A549 (cell line): Measurements from ENCODE around the gene LRIG2. TPM values are rescaled to one million over a fixed set of nuclear protein-coding genes. Genes with fewer than 3 reads are reported as not detected.
"Not testable (repeated sequence)": the region's sequence is repeated elsewhere in the genome, so short reads cannot be mapped to it uniquely, and the experiment has no call there.

Source experiments
- ATAC-seq, 2 experiments: fragments of 200-7000 bp in 1 of 2; fragments of >200 bp in 1 of 2; cut with Nextera tagmentation in 1 of 2; cut with Tn5 transposase in 1 of 2; 3 replicates each; pipeline versions ENCODE4 v1.8.0 to v1.9.1; 2018 to 2020; ENCODE audit warnings: mild to moderate bottlenecking in 1 of 2, moderate library complexity in 1 of 2
- CTCF ChIA-PET: fragments of 300-600 bp; sonication (Branson Sonifier 250); formaldehyde crosslinking; extraction: SDS; loops from one replicate; lab custom pipeline; 2021; ENCODE audit warnings: antibody characterized with exemption, inconsistent platforms; lab: Yijun Ruan, JAX
- POLR2A ChIA-PET: fragments of 350-600 bp; formaldehyde crosslinking; extraction: SDS; loops from one replicate; lab custom pipeline; 2021; ENCODE audit warnings: antibody characterized with exemption, inconsistent platforms; lab: Yijun Ruan, JAX
- DNase-seq, 2 experiments: peaks; one replicate each; pipeline versions ENCODE4 v3.0.0 to v3.0.0-alpha.2; 2011 to 2016; ENCODE audit warnings: low read depth in 1 of 2, low spot score in 1 of 2
- FAIRE-seq: peaks from 2 replicates; lab custom pipeline; 2011; peaks lifted over from hg19 to GRCh38; lab: Jason Lieb, UNC
- H3K27ac ChIP-seq, 2 experiments: fragments of >200 bp; sonication (Bioruptor Twin); formaldehyde crosslinking; 3 replicates each; pipeline ENCODE4 v1.5.1; 2016 to 2017
- H3K4me1 ChIP-seq: fragments of >200 bp; sonication (Bioruptor Twin); formaldehyde crosslinking; 3 replicates; pipeline ENCODE4 v1.6.1; 2016
- H3K4me2 ChIP-seq: fragments of >200 bp; sonication (Bioruptor Twin); formaldehyde crosslinking; 3 replicates; pipeline ENCODE4 v1.6.1; 2016
- H3K4me3 ChIP-seq: fragments of >200 bp; sonication (Bioruptor Twin); formaldehyde crosslinking; 3 replicates; pipeline ENCODE4 v1.5.1; 2016
- H3K9me3 ChIP-seq: fragments of >200 bp; sonication (Bioruptor Twin); formaldehyde crosslinking; 3 replicates; pipeline ENCODE4 v1.6.1; 2016
- ATOH8 ChIP-seq: fragments of 250-450 bp; sonication (Bioruptor Pico); IDR thresholded peaks from 2 replicates; pipeline ENCODE4 v1.5.0; 2020; ENCODE audit warnings: low read depth, mild to moderate bottlenecking, moderate library complexity
- CBX2 ChIP-seq: fragments of 200-600 bp; sonication (generic); IDR thresholded peaks from 2 replicates; pipeline ENCODE4 v1.6.1; 2016; ENCODE audit warnings: low read depth, mild to moderate bottlenecking, borderline replicate concordance
- CEBPB ChIP-seq, 2 experiments: fragments of >200 bp in 1 of 2; sonication (Bioruptor Twin) in 1 of 2; formaldehyde crosslinking in 1 of 2; IDR thresholded peaks; 2 replicates each; pipeline ENCODE4 v1.6.1; 2012 to 2016
- E2F6 ChIP-seq: IDR thresholded peaks from 2 replicates; pipeline ENCODE4 v1.6.1; 2012; ENCODE audit warnings: low read depth, borderline replicate concordance
- EHF ChIP-seq: fragments of 250-450 bp; sonication (Bioruptor Pico); IDR thresholded peaks from 2 replicates; pipeline ENCODE4 v1.5.0; 2020; ENCODE audit warnings: mild to moderate bottlenecking
- ESRRA ChIP-seq: fragments of 150-350 bp; IDR thresholded peaks from 2 replicates; pipeline ENCODE4 v1.6.1; 2014; ENCODE audit warnings: mild to moderate bottlenecking, low read length, borderline replicate concordance
- FOSL2 ChIP-seq, 2 experiments: fragments of 450-650 bp in 1 of 2; fragments of >200 bp in 1 of 2; sonication (Bioruptor Twin) in 1 of 2; formaldehyde crosslinking; IDR thresholded peaks; 2 replicates each; pipeline versions ENCODE4 v1.5.0 to v1.6.1; 2016 to 2020; ENCODE audit warnings: mild to moderate bottlenecking in 1 of 2, moderate library complexity in 1 of 2
- GATA3 ChIP-seq: IDR thresholded peaks from 2 replicates; pipeline ENCODE4 v1.6.1; 2012; ENCODE audit warnings: borderline replicate concordance
- HOXB13 ChIP-seq: fragments of 250-450 bp; sonication (Bioruptor Pico); IDR thresholded peaks from 2 replicates; pipeline ENCODE4 v1.5.0; 2020; ENCODE audit warnings: low read depth, mild to moderate bottlenecking, moderate library complexity
- KDM5A ChIP-seq: fragments of 200-600 bp; sonication (generic); IDR thresholded peaks from 2 replicates; pipeline ENCODE4 v1.6.1; 2016; ENCODE audit warnings: antibody characterized with exemption, mild to moderate bottlenecking
- MYC ChIP-seq: IDR thresholded peaks from 2 replicates; pipeline ENCODE4 v1.6.1; 2012; ENCODE audit warnings: mild to moderate bottlenecking, inconsistent platforms, low read length, improper control_type of control experiment, borderline replicate concordance
- PHF8 ChIP-seq: fragments of 200-600 bp; sonication (generic); IDR thresholded peaks from 2 replicates; pipeline ENCODE4 v1.6.1; 2016; ENCODE audit warnings: low read depth, mild to moderate bottlenecking, antibody characterized with exemption, moderate library complexity, borderline replicate concordance
- POLR2AphosphoS2 ChIP-seq: conservative IDR thresholded peaks from 2 replicates; pipeline ENCODE4 v1.6.1; 2012; ENCODE audit warnings: low read length, improper control_type of control experiment, inconsistent platforms
- RCOR1 ChIP-seq: fragments of 150-350 bp; IDR thresholded peaks from 2 replicates; pipeline ENCODE4 v1.6.1; 2014; ENCODE audit warnings: antibody characterized with exemption, low read length, low read depth
- REST ChIP-seq: fragments of 200-600 bp; sonication (generic); IDR thresholded peaks from 2 replicates; pipeline ENCODE4 v1.6.1; 2016; ENCODE audit warnings: antibody characterized with exemption, mild to moderate bottlenecking, moderate library complexity
- RFX5 ChIP-seq: fragments of 450-650 bp; IDR thresholded peaks from 2 replicates; pipeline ENCODE4 v1.7.1; 2014; ENCODE audit warnings: antibody characterized with exemption, mild to moderate bottlenecking, moderate library complexity
- SMC3 ChIP-seq: fragments of >200 bp; sonication (Bioruptor Twin); formaldehyde crosslinking; IDR thresholded peaks from 3 replicates; pipeline ENCODE4 v1.6.1; 2018; ENCODE audit warnings: inconsistent platforms
- TFCP2L1 ChIP-seq: fragments of 250-450 bp; sonication (Bioruptor Pico); IDR thresholded peaks from 2 replicates; pipeline ENCODE4 v1.5.0; 2021; ENCODE audit warnings: mild to moderate bottlenecking
- WGBS: methylation state at CpG from one replicate; pipeline ENCODE4 v1.1.6; 2017; ENCODE audit errors: missing lambda C conversion rate; 5-methylcytosine and 5-hydroxymethylcytosine counted together
- polyA plus RNA-seq, 4 experiments: library from polyadenylated mRNA; depleted of rRNA in 3 of 4; stranded (reverse); fragments of >200 nt; fragmentation: RNase III in 1 of 4; extraction: RNeasy Plus Mini Kit Qiagen cat#74134 plus additional on column Dnase treatment in 1 of 4; gene quantifications; 2 replicates in 3 of 4; 3 replicates in 1 of 4; pipeline ENCODE4 v1.2.3, GENCODE V29; 2011 to 2017
- TF ChIP-seq, protein P1 (sequence below): fragments of 150-350 bp; IDR thresholded peaks from 2 replicates; pipeline ENCODE4 v1.6.1; 2014; ENCODE audit warnings: low read depth, mild to moderate bottlenecking, low read length

The LRIG2 gene
- polyA plus RNA-seq, 2 of the 4 experiments (the other 2 are of a cell fraction): 3.0 to 7.4 TPM

DNA sequence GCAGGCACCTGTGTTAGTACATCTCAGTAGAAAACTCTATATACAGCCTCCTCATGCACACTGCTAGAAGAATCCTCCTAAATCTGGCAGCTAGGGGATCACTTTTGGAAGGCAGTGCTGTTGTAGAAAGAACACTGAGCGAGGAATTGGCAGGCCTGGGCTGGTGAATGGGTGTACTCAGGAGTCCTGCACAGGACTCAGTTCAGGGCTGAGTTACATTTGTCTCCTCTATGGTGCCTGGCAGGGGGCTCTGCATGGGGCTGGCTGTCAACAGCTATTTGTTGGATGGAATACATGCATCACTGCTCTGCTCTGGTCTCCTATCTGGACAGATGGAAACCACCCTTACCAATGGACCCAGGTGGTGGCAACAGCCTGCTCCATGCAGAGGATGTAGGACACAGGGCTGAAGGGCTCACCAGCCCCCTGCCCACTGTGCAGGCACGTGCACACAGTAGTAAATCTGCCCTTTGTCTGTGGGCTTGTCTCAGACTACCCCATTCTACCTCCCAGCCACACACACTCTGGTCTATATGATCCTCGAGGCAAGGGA, 74.2 kb downstream of the LRIG2 start (continued):
- TF ChIP-seq EHF (CRISPR knock-in tag): no peak
- TF ChIP-seq GATA3: no peak
- TF ChIP-seq TFCP2L1 (CRISPR knock-in tag): no peak
- TF ChIP-seq CBX2: no peak
- TF ChIP-seq FOSL2 (IDR thresholded peaks at IDR 0.05): no peak
- TF ChIP-seq FOSL2 (CRISPR knock-in tag; IDR thresholded peaks at IDR 0.05): no peak
- no peak for TF ChIP-seq PHF8
- TF ChIP-seq ESRRA: no peak
- TF ChIP-seq, all 56 proteins: peak for 0

DNA sequence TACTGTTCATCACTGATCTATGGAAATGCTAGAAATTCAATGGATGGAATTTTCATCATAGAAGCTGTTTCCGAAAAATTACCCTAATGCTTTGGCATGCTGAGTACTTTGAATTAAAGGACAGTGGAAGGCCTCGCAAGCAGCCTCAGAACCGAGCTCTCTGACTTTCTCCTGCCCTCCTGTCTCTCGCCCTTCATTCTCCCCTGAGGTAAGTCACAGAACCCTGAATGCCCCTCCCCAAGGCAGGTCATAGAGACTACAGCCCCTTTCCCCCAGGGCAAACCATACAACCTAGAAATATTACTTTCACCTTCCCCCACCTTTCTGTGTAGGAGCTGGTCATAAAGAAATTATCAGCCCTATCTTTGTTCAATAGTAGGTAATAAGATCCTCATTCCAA, 74.8 kb downstream of the LRIG2 start:
- no peak for FAIRE-seq

DNA sequence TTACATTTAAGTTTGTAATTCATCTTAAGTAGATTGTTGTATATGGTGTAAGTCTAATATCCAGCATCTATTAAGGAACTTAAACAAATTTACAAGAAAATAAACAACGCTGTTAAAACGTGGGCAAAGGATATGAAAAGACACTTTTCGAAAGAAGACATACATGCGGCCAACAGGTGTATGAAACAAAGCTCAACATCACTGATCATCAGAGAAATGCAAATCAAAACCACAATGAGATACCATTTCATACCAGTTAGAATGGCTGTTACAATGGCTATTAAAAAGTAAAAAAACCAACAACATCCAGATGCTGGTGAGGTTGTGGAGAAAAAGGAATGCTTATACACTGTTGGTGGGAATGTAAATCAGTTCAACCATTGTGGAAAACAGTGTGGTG, 77.5 kb downstream of the LRIG2 start:
- H3K4me3 ChIP-seq, ATAC-seq, H3K4me2 ChIP-seq, DNase-seq, H3K4me1 ChIP-seq, H3K9me3 ChIP-seq, FAIRE-seq, H3K27ac ChIP-seq, POLR2A ChIA-PET: not testable (repeated sequence)
- 90% methylated on average over 4 of the region's 4 CpGs for WGBS
- CTCF ChIA-PET: interaction anchor here (1.1 to 1.7 kb wide), 2 partner anchors 9 to 303 kb away, joined by 3 read pairs; no protein-coding TSS in a partner anchor

More for the DNA sequence above, 74.8 kb downstream of the LRIG2 start:
- Histone ChIP-seq H3K4me1 (no peaks in the 10 kb centered on the region; the same call in 2 of the 3 replicates), H3K4me2 (no peak overlapping the region)
- ATAC-seq (no peak), DNase-seq (no peak)
- 71% methylated on average over 4 of the region's 4 CpGs for WGBS
- POLR2A ChIA-PET: no interaction called here
- TF ChIP-seq, protein P1, sequence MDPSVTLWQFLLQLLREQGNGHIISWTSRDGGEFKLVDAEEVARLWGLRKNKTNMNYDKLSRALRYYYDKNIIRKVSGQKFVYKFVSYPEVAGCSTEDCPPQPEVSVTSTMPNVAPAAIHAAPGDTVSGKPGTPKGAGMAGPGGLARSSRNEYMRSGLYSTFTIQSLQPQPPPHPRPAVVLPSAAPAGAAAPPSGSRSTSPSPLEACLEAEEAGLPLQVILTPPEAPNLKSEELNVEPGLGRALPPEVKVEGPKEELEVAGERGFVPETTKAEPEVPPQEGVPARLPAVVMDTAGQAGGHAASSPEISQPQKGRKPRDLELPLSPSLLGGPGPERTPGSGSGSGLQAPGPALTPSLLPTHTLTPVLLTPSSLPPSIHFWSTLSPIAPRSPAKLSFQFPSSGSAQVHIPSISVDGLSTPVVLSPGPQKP: no peak
- TF ChIP-seq ATOH8 (CRISPR knock-in tag) (no peak), SMC3 (no peak), MYC (no peak), E2F6 (no peak), CBX2 (no peak), POLR2AphosphoS2 (no peak), RFX5 (no peak), REST (no peak), RCOR1 (no peak), CEBPB (IDR thresholded peaks at IDR 0.05) (no peak), HOXB13 (CRISPR knock-in tag) (no peak), KDM5A (no peak)
- TF ChIP-seq, all 56 proteins: peak for 0
- CTCF ChIA-PET: interaction anchor here (0.5 kb wide), 1 partner anchor 369 kb away, joined by 4 read pairs; no protein-coding TSS in a partner anchor
- no peaks in the 10 kb centered on the region for H3K9me3 ChIP-seq
- H3K27ac ChIP-seq: no peak overlapping the region
- H3K4me3 ChIP-seq: no peak overlapping the region
